ENCODE results near the gene AP1G1.

GRCh38 chr16:71847096-71847495 is 38.5 kb upstream of the AP1G1 start:
- no peak for TF ChIP-seq CTCF (conservative IDR thresholded peaks at IDR 0.05 in 1 of 2, IDR thresholded peaks at IDR 0.05 in 1 of 2; ENCODE audit: low read depth in 1 of 2, low read length in 2 of 2)
- no peak for TF ChIP-seq EZH2 (IDR thresholded peaks at IDR 0.05; ENCODE audit: low read length, missing control alignments)
